Stimulated activated CD4-positive, alpha-beta T cell treated with anti-CD3 and anti-CD28 coated beads, TNF-alpha, amount 100 ng/mL, for 48 hours (primary cell): Measurements from ENCODE around the gene FAM98A.
A peak's percentile ranks its signal among the peaks of the same experiment; 100 is the strongest.

ENCODE experiments used
- DNase-seq, 3 donors: peaks; one replicate each; pipeline ENCODE4 v3.0.0-alpha.2; 2020; ENCODE audit warnings: low read depth in 3 of 3

FAM98A gene

DNA sequence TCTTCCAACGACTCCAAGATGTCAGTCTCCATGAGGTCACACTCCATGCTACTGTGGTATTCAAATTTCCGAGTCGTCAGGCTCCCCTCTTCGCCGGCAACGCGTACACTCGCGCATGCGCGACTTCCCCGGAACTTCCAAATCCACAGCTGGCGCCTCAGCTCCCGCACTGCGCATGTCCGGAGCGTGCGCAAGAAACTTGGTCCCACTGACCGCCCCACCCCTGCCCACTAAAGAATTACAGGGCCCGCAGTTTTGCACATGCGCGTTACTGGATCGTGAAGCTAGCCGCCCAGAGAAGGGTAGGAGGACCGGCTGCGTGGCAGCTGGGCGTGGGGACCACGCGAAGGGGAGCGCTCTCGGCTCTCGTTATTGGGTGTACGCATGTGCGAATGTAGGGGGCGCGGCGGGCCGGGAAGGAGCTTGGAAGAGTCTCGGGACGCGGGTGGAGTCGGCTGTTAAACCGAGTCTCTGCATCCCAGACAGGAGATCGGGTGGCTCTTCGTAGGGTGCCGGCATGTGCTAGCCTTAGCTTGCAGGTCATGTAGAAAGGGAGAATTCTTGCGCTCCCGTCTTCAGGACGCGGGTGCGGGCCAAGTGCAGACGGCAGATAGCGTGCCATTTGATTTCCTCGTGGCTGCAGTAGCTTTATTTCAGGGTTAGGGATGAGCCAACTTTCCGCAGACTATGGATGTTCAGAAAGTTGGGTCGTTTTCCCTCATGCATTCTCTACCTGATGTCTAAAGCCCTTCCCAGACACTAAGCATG lies at the start of gene FAM98A:
FAM98A (minus strand) TSS at position 125 of the 768 bp plus-strand sequence; CDS start at position 47, 78 bp downstream.
- peak; percentile 97 to 99 (median 97) for DNase-seq

DNA sequence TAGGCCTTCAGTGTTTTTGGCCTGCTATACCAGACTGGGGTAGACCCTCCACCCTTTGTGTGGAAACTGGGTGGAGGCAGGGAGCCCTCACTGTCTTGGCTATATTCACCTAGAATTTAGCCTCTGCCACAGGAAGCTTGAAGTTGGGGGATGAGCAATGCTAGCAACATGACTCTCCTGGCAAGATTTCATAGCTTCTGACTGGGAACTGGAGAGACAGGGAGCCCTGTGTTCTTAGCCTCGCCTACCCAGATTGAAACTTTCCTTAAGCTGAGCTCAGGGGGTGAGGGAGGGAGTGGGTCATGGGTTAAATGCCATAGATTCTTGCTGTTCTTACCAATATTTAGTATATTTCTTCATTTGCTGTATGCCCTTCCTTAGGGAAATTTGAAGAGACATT lies 46.8 kb upstream of the FAM98A start:
- DNase-seq = no peak

DNA sequence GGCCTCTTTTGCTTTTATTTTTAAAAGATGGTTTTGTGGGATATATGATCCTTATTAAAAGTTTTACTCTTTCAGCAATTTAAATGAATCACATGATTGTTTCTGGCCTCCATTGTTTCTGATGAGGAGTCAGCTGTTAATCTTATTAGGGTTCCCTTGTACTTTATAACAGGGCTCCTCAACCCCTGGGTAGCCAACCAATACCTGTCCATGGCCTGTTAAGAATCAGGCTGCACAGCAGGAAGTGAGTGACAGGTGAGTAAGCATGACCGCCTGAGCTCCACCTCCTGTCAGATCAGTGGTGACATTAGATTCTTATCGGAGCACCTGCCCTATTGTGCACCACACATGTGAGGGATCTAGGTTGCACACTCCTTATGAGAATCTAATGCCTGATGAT lies 45.1 kb upstream of the FAM98A start:
- DNase-seq = no peak

DNA sequence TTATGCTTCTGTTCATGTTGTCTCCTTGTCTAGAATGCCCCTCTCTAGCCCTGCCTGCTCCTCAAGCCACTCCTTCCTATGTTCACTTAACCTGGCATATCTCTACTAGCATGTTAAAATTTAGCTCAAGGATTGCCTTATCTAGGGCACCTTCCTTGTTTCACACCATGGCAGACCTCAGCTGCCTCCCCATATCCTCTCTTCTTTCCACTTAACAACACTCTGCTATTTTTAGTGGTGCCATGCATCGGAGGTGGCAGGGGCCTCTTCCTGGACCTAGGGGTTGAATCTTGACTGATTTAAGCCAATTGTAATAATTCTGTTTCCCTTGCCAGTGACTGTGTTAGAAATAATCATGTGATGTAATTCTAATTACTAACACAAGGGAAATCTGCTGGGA lies 36.9 kb upstream of the FAM98A start:
- DNase-seq = no peak

DNA sequence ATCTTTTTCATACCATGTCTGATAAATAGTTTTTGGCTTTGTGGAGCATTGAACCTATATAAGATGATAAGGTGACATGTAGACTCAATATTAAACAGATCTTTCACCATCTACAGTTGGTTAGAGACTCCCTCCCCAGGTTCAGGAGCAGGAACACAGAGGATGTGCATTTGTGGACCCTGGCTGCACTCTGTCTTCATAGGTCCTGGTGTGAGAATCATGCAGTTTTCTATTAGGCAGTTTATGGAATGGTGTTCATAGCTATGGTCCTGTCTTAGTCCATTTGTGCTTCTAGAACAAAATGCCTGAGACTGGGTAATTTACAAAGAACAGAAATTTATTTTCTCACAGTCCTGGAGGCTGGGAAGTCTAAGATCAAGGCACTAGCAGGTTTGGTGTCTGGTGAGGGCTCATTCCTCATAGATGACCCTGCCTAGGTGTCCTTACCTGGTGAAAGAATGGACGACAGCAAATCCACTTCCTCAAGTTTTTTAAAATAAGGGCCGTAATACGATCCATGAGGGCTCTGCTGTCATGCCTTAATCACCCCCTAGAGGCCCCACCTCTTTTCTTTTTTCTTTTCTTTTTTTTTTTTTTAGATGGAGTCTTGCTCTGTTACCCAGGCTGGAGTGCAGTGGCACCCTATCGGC lies 35.3 kb upstream of the FAM98A start:
- no peak for DNase-seq

DNA sequence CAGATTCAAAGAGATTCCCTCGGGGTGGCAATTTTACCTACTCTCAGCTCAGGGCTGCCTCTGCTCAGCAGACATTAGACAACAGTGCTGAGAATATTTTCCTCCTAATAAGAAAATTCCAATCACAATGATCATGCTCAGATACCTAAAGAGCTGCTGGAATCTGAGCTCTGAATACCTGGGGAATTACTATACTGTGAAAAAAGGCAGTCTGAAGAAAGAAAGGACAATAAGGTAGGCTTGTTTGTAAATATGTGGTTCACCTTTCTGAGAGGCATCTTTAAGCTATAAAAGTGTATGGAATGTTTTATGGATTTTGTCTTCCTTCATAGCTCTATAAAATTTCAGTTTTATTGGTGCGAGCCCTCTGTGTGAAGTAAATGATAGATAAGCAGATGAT lies 34.2 kb upstream of the FAM98A start:
- DNase-seq = no peak

DNA sequence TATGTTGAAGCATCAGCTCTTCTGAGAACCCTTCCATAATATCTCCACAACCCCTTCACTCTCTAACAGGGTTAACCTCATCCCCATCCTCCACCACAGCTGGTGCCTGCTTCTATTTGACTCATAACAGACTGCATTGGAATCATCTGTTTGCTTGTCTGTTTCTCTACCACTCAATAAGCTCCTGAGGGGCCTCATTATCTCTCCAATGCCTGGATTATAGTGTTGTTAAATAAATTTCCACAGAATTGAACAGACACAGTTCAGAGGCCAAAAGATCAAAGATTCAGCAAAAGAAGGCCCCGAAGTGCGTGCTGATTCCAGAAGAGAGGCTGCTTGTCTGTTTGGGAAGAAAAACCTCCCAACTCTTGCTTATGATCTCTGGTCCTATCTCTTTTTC lies 33.7 kb upstream of the FAM98A start:
- no peak for DNase-seq

DNA sequence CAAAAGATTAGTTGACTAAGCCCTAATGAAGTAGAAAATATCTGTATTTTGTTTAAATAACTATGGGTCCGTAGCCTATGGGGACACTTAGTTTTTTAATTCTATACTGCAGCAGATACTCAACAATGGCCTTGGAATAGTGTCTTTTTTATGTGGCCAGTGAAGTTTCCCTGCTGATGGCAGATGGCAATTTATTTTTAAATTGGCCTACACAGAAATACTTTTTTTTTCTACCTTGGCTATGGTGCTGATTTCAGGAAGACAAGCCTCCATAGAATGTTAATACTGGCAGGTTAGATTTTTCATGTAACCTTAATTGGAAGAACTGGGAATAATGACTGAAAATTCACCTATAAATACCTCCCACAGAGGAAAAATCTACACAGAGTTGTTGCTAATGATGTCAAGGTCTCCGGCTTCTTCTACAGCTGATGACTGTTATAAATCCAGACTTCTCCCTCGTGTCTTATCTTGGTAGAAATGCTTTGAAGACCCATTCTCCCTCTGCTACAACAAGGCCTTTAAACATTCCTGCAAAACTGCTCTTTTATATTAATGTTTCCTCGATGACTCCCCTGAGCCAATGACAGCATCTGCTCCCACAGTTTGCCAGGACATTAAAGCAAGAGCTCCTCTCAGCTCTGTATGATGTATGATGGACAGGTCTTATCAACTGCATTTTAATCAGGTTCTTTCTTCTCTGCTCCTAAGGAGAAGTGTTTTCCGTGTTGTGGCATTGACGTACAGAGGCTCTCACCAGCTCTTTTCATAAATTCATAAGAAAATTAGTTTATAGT lies 29.1 kb upstream of the FAM98A start:
- no peak for DNase-seq

DNA sequence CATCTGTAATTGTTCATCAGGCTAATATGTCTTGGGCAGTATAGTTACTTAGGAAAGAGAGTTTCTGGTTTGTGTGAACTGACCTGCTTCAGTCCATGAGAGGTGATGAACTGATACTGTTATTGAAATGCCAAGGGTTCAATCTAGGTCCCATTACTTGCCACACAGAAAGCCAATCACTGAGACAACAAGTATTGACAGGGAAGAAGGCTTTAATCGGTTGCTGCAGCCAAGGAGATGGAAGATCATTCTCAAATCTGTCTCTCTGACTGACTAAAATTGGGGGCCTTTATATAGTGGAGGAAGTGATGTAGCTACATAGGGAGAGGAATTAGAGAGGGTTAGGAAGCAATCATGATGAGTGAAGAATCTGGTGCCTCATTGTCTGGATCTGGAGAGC lies 19.9 kb upstream of the FAM98A start:
- DNase-seq = no peak

DNA sequence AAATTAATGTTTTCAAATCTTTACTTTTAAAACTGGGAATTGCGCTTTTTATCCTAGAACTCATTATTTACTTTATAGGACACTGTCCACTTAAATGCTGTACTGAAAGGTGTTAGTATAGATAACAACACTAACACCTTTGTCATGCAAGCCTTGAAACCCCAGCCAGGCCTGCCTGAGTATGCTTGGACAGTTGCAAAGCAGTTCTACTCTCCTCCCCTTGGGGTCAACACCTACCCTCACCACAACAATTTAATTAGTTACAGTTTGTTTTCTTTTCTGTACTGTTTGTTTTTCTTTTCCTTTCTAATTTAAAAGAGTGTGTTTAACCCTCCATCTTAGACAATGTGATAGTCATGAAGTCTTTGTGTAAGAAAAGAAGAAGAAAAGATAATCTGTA lies 18.9 kb upstream of the FAM98A start:
- no peak for DNase-seq

DNA sequence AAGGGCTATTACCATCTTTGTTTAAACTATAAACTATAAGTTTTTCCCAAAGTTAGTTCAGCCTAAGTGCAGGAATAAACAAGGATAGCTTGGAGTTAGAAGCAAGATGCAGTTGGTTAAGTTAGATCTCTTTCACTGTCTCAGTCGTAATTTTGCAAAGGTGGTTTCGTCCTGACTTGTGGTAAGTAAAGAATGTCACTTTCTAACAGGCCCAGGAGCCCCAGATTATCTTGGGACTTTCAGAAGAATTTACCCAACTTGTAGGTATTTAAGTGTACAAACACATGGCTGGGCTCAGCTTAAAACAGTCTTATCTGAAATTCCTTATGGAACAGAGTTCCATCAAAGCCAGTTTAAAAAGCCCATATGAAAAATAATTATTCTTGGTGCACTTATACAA lies 18.3 kb upstream of the FAM98A start:
- no peak for DNase-seq

DNA sequence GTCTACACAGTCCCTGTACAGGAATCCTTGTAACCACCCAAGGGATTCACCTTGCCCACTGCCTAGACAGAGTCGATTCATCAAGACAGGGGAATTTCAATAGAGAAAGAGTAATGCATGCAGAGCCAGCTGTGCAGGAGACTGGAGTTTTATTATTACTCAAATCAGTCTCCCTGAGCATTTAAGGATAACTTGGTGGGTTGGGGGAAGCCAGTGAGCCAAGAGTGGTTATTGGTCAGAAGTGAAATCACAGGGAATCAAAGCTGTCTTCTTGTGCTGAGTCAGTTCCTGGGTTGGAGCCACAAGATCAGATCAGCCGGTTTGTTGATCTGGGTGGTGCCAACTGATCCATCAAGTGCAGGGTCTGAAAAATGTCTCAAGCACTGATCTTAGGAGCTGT lies 17.8 kb upstream of the FAM98A start:
- no peak for DNase-seq

DNA sequence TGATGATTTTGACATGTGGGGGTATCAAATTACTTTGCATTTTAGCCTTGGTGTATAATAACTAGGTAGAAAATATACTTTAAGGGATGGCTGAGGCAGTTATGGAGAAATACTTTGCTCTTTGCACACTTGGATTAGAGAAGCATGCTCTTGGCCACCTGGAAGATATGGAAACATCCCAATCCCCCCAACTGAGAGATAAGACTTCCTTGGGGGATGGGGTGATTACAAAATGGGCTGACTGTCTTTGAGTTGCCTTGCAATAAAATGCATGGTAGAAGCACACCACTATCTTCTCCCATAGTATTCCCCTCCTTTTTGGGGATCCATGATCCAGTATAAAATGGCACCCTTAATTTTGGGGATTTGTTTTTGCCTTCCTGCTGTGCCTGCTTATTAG lies 15.1 kb upstream of the FAM98A start:
- no peak for DNase-seq

DNA sequence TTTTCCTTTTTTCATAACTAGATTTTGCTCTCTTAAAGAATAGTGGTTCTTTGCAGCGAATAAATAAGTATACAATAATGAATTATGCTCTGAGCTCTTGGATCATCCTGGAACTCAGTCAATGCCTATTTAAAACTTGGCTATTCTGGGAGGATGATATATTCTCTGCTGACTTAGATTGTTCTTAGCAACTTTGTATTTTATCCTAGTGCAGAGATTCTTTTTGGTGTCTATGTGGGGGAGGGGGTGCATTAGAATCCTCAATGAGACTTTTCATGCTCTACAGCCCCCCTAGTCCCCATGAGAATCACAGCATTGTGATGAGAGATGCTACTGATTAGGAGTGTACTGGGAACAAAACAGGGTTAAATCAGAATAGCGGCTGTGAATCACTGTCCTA lies 8.8 kb upstream of the FAM98A start:
- no peak for DNase-seq

DNA sequence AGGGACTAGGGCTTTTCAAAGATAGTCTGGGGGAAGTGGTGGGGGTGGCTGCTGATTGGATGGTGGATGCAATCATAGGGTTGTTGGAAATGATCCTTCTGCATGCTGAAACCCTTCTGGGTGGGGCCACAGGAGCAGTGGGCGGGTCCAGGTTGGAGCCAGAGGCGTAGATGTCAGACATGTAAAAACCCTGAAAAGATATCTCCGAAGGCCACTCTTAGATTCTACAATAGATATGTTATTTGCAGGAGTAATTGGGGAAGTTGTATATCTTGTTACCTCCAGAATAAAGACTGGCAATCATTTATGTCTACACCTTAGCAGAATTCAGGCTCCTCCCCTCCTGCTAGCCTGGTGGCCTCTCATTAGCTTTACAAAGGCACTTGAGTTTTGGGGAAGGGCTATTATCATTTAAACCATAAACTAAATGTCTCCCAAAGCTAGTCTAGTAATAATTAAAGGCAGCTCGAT lies 8.2 kb upstream of the FAM98A start:
- no peak for DNase-seq

DNA sequence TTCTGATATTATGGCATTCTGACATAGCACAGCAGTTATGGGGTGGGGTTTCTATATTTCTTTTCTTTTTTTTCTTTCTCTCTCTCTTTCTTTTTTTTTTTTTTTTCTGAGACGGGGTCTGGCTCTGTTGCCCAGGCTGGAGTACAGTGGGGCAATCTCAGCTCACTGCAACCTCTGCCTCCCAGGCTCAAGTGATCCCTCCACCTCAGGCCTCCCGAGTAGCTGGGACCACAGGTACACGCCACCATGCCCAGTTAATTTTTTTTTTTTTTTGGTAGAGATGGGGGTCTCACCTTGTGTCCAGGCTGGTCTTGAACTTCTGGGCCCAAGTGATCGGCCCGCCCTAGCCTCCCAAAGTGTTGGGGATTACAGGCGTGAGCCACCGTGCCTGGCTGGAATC lies 7.5 kb upstream of the FAM98A start:
- no peak for DNase-seq

DNA sequence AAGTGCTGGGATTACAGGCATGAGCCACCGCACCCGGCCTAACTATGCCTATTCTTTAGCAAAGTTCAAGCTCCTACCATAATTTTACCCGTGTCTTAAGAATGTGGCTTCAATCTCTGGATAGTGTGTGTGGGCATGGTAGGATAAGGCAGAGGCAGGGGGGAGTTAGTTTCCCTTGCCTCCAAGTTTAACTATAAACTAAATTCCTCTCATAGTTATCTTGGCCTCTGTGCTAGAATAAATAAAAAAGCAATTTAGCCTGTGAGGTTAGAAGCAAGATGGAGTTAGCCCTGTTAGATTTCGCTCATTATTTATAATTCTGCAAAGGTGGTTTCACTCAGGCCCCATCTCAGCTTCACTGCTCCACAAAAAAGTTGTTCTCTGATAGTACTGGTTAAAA lies 7.0 kb upstream of the FAM98A start:
- DNase-seq = no peak

DNA sequence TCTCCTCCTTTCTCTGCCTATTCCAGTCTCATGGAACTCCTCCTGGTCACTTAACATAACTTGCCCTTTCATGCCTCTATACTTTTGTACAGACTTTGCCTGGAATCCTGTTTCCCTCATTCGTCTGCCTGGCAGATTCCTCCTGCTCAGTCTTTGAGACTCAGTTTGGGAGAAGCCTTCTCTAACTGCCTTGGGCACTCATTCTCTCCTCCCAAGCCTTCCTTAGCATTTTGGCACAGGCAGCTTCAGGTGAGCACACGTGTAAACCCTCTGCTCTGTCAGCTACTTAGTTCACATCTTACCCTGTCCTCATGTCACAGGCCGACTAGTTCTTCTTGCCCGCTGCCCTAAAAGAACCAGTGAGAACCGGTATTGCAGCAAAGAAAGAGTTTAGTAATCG lies 6.0 kb upstream of the FAM98A start:
- no peak for DNase-seq

DNA sequence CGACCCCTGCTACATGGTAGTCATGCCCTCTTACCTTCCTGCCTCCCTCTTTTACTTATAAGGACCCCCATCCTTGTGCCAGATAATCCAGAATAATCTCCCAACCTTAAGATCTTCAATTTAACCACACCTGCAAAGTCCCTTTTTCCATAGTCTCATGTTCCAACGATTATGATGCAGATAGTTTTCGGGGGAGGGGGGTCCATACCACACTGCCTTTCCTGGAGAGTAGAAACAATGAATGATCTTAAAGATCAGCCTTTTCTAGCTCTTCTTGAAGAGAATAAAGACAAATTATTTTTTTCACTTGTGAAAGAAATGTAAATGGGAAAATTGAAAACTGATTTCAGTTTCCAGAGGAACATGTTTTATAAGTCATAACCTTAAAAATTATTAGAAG lies 4.3 kb upstream of the FAM98A start:
- DNase-seq = no peak

DNA sequence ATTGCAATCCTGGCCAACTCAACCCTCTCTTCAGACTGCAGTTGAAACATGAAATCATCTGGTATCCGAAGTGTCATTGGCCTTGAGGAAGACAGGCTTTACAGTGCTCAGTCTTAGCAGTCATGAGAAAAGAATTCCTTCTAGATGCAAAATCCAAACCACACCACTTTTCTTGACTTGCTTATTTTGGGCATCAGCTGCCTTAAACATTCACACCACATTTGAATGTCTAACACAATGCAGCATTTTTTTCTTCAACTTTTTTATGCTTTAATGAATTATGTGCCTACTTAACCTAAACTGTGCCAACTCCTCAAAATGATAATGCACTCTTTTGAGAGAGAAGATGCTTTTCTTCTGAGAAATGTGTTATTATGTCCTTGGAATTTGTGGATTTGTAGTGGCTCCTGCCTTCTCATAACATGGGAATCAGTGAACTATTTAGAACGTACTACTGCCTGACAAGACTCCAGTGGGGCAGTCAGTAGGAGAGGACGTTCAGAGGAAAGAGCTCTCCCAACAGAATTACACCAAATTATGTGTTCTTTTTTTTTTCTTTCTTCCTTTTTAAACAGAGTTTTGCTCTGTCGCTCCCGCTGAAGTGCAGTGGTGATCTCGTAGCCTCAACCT lies 3.2 kb upstream of the FAM98A start:
- no peak for DNase-seq

DNA sequence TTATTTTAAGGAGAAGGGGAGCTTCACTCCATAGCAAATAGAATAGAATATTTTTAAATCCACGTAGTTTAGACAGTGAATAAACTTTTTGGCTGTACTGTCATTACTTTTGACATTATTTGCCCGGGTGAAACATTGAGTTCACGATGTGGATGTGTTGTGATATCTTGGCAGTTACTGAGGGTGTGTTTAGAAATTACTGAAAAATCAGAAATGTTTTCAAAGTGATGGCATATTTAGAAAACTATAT lies 769 bp upstream of the FAM98A start:
- no peak for DNase-seq

DNA sequence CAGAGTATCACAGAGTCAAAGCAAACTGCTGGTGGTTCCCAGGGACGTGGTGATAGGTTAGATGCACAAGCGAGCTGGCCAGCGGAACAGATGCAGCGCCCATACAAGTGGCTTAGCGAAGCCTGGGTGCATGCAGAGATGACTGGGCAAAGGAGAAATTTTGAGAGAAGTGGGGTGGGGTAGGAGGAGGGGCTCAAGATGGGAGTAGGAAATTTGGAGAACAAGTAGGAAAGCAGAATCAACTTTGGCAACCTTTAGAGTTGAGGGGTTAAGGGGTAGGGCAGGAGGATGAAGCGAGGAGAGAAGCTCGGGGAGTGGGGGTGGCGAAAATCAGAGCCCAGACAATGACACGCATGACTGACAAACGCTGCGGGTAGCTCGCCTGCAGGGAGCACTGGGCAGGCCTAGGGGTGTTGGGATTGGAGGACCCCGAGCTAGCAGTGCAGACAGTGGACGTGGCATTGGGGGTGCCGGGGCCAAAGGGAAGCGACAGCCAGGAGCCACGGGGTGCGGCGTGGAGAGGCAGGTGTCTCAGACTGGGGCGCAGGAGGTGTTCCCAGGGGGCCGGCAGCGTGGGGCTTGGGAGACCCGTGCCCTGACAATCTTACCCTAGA lies 431 bp downstream of the FAM98A start:
- peak in 2 of 3 donors; percentile 12 to 40 for DNase-seq
